ENCODE measurements around the gene SAA4.

DNA sequence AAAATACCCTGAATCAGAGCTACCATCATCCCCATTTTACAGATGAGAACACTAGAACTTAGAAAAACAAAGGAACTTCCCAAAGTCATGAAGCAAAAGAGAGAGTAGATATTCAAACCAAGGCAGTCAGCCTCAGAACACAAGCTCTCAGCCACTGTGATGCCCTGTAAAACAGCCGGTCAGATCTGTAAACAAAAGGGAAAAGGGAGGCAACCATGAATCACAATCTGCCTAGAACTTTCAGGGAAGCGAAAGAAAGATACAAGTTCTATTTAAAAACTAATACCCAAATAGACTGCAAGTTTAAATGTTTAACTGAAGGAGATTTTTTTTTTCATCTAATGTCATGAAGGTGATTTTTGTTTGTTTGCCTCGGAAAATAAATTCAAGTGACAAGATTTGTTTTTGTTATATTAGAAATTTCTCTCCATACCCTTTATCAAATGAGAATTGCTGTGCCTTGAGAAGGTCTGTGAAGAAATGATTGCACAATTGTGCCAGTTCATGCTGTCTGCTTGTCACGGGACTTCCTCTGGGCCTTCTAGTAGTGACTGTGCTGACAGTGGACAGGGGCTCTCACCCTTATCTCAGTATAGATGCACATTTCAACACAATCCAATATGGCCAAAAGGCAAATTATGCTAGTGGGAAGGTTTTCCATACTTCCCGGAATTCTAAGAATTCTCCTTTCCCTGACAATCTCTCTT is 41.1 kb upstream of the SAA4 start:
- TF ChIP-seq, protein P1, sequence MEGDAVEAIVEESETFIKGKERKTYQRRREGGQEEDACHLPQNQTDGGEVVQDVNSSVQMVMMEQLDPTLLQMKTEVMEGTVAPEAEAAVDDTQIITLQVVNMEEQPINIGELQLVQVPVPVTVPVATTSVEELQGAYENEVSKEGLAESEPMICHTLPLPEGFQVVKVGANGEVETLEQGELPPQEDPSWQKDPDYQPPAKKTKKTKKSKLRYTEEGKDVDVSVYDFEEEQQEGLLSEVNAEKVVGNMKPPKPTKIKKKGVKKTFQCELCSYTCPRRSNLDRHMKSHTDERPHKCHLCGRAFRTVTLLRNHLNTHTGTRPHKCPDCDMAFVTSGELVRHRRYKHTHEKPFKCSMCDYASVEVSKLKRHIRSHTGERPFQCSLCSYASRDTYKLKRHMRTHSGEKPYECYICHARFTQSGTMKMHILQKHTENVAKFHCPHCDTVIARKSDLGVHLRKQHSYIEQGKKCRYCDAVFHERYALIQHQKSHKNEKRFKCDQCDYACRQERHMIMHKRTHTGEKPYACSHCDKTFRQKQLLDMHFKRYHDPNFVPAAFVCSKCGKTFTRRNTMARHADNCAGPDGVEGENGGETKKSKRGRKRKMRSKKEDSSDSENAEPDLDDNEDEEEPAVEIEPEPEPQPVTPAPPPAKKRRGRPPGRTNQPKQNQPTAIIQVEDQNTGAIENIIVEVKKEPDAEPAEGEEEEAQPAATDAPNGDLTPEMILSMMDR (IDR thresholded peaks at IDR 0.05) = no peak
- no peak for TF ChIP-seq MAFK (IDR thresholded peaks at IDR 0.05; ENCODE audit: partially characterized antibody)
- TF ChIP-seq RAD21 (conservative IDR thresholded peaks at IDR 0.05 in 1 of 2, IDR thresholded peaks at IDR 0.05 in 1 of 2) = no peak
- no peak for TF ChIP-seq KDM1A (IDR thresholded peaks at IDR 0.05; ENCODE audit: low read depth)
- TF ChIP-seq, protein P2, sequence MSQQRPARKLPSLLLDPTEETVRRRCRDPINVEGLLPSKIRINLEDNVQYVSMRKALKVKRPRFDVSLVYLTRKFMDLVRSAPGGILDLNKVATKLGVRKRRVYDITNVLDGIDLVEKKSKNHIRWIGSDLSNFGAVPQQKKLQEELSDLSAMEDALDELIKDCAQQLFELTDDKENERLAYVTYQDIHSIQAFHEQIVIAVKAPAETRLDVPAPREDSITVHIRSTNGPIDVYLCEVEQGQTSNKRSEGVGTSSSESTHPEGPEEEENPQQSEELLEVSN (IDR thresholded peaks at IDR 0.05; ENCODE audit: borderline replicate concordance, low read depth) = no peak
- TF ChIP-seq FOSL2 (IDR thresholded peaks at IDR 0.05) = no peak
- TF ChIP-seq FOSL2 (CRISPR knock-in tag; IDR thresholded peaks at IDR 0.05) = no peak
- no peak for TF ChIP-seq CBX8 (IDR thresholded peaks at IDR 0.05)
- TF ChIP-seq JUN (IDR thresholded peaks at IDR 0.05) = no peak
- no peak for TF ChIP-seq POLR2A (IDR thresholded peaks at IDR 0.05; ENCODE audit: low read length)
- TF ChIP-seq SMC3 (IDR thresholded peaks at IDR 0.05) = no peak
- no peak for TF ChIP-seq EHMT2 (IDR thresholded peaks at IDR 0.05; ENCODE audit: low read depth)
